Astrocyte (in vitro differentiated cells and primary cell): ENCODE results near the gene PTPRCAP. TPM values are rescaled to one million over a fixed set of nuclear protein-coding genes. Genes with fewer than 3 reads are reported as not detected.
"Not testable (repeated sequence)": the region's sequence is repeated elsewhere in the genome, so short reads cannot be mapped to it uniquely, and the experiment has no call there.

Experiments used
- DNase-seq: peaks from one replicate; pipeline ENCODE4 v3.0.0-alpha.2; 2010; ENCODE audit warnings: low read depth
- FAIRE-seq: peaks from 2 replicates; lab custom pipeline; 2011; peaks lifted over from hg19 to GRCh38; lab: Jason Lieb, UNC
- H2AFZ ChIP-seq: 2 replicates; pipeline ENCODE4 v1.6.0; 2012; ENCODE audit warnings: low read depth, low read length, inconsistent platforms
- H3K27ac ChIP-seq: 2 replicates; pipeline ENCODE4 v1.5.1; 2011; ENCODE audit warnings: low read depth, low read length, inconsistent platforms
- H3K27me3 ChIP-seq: 2 replicates; pipeline ENCODE4 v1.6.0; 2011; ENCODE audit warnings: low read length, inconsistent platforms; ENCODE audit not compliant: insufficient read depth
- H3K36me3 ChIP-seq: 2 replicates; pipeline ENCODE4 v1.5.1; 2011; ENCODE audit warnings: low read length, inconsistent platforms; ENCODE audit not compliant: insufficient read depth
- H3K4me1 ChIP-seq: 2 replicates; pipeline ENCODE4 v1.5.1; 2011; ENCODE audit warnings: low read length, inconsistent platforms; ENCODE audit not compliant: insufficient read depth
- H3K4me2 ChIP-seq: 2 replicates; pipeline ENCODE4 v1.6.0; 2012; ENCODE audit warnings: low read length, inconsistent platforms
- H3K4me3 ChIP-seq: 2 replicates; pipeline ENCODE4 v1.5.1; 2011; ENCODE audit warnings: low read depth, mild to moderate bottlenecking, low read length, inconsistent platforms; ENCODE audit not compliant: insufficient read depth
- H3K79me2 ChIP-seq: 2 replicates; pipeline ENCODE4 v1.6.0; 2012; ENCODE audit warnings: mild to moderate bottlenecking, low read length, inconsistent platforms; ENCODE audit not compliant: insufficient read depth
- H3K9ac ChIP-seq: 2 replicates; pipeline ENCODE4 v1.6.0; 2012; ENCODE audit warnings: mild to moderate bottlenecking, low read length, inconsistent platforms
- H3K9me3 ChIP-seq: 2 replicates; pipeline ENCODE4 v1.5.1; 2012; ENCODE audit warnings: low read depth, mild to moderate bottlenecking, low read length, inconsistent platforms; ENCODE audit not compliant: insufficient read depth
- H4K20me1 ChIP-seq: 2 replicates; pipeline ENCODE4 v1.6.0; 2012; ENCODE audit warnings: low read length, inconsistent platforms; ENCODE audit not compliant: insufficient read depth
- H3K27ac Mint-ChIP-seq: one replicate; pipeline ENCODE4 v1.8.0; 2021; ENCODE audit warnings: mild to moderate bottlenecking, mixed read lengths; ENCODE audit not compliant: unreplicated experiment
- H3K27me3 Mint-ChIP-seq: one replicate; pipeline ENCODE4 v1.8.0; 2021; ENCODE audit warnings: low read depth, mixed read lengths; ENCODE audit not compliant: unreplicated experiment
- H3K36me3 Mint-ChIP-seq: one replicate; pipeline ENCODE4 v1.8.0; 2021; ENCODE audit warnings: low read depth, mixed read lengths; ENCODE audit not compliant: unreplicated experiment
- H3K4me1 Mint-ChIP-seq: one replicate; pipeline ENCODE4 v1.8.0; 2021; ENCODE audit warnings: low read depth, mixed read lengths; ENCODE audit not compliant: unreplicated experiment
- H3K4me3 Mint-ChIP-seq: one replicate; pipeline ENCODE4 v1.8.0; 2021; ENCODE audit warnings: mild to moderate bottlenecking, moderate library complexity, mixed read lengths; ENCODE audit not compliant: unreplicated experiment
- H3K9me3 Mint-ChIP-seq: one replicate; pipeline ENCODE4 v1.8.0; 2021; ENCODE audit warnings: mild to moderate bottlenecking, mixed read lengths; ENCODE audit not compliant: unreplicated experiment
- EZH2 ChIP-seq: IDR thresholded peaks from 2 replicates; pipeline ENCODE4 v1.6.1; 2012; ENCODE audit warnings: mild to moderate bottlenecking, low read length, inconsistent platforms; ENCODE audit not compliant: insufficient read depth
- total RNA-seq: library from RNA; stranded (reverse); gene quantifications from 2 replicates; pipeline ENCODE4 v1.2.1, GENCODE V29; 2021
- TF ChIP-seq, protein P1 (sequence below): IDR thresholded peaks from 2 replicates; pipeline ENCODE4 v1.5.1; 2011; ENCODE audit warnings: low read depth, mild to moderate bottlenecking, inconsistent platforms, low read length, moderate library complexity; ENCODE audit not compliant: insufficient read depth

PTPRCAP gene
- total RNA-seq, 1 donor from 2014 or later: 1.7 TPM

DNA sequence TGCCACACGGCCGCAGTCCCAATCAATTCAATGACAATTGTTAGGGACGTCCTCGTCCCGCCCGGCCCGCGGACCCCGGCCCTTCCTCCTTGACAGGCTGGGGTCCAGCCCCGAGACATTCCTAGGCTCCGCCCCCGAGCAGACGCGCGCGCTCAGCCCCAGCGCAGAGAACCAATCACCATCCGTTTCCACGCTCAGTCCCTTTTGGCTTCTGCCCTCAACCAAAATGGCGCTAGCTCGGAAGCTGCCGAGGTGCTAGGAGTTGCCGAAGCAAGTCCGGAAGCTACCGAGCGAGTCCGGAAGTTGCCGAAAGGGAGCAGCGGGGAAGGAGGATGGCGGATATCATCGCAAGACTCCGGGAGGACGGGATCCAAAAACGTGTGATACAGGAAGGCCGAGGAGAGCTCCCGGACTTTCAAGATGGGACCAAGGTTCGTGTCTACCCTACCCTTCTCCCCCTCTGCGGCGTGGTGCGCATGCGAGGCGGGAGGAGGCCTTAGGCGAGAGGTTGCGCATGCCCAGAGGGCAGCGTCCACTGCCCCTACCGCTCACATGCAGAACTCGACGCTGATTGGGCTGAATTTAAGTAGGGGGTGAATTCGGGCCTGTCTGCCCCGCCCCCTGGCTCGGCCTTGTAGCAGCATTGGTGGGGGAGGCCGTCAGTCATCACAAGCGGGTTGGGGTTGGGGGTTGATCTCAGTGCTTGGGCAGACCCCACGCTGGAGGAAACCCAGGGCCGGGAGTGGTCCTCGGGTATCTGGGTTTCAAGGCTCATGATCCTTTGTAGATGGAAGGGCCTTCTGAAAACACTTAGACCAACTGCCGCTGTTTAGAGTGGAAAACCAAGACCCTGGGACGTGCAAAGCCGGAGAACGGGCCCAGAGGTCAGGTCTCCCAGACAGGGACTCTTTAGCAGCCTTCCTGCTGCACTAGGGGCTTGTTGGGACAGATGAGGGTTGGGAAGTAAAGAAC is 45.6 kb upstream of the PTPRCAP start, which contains the start of gene AIP:
Gene AIP, plus strand, starts transcription at position 200 of the 972 bp plus-strand sequence. Its CDS starts 133 bp downstream, at position 333.
- Histone ChIP-seq H3K79me2 (peaks cover 28% of the 10 kb centered on the region), H3K4me3 (peak within 1 kb of the TSS; percentile 76), H3K4me2 (peak within 1 kb of the TSS; percentile 86), H3K9ac (peak within 1 kb of the TSS; percentile 80), H3K36me3 (no peaks in the 10 kb centered on the region), H2AFZ (peak within 1 kb of the TSS; percentile 97), H3K27ac (peak within 1 kb of the TSS; percentile 71), H3K9me3 (no peaks in the 10 kb centered on the region), H3K4me1 (peaks cover 11% of the 10 kb centered on the region), H3K27me3 (no peaks in the 10 kb centered on the region), H4K20me1 (peaks cover 20% of the 10 kb centered on the region)
- Mint-ChIP-seq H3K36me3 (peaks cover 19% of the 10 kb centered on the region), H3K4me1 (peaks cover 4% of the 10 kb centered on the region), H3K27ac (peak within 1 kb of the TSS; percentile 99), H3K9me3 (peaks cover 2% of the 10 kb centered on the region), H3K4me3 (peak within 1 kb of the TSS; percentile 95), H3K27me3 (no peaks in the 10 kb centered on the region)
- TF ChIP-seq, protein P1, sequence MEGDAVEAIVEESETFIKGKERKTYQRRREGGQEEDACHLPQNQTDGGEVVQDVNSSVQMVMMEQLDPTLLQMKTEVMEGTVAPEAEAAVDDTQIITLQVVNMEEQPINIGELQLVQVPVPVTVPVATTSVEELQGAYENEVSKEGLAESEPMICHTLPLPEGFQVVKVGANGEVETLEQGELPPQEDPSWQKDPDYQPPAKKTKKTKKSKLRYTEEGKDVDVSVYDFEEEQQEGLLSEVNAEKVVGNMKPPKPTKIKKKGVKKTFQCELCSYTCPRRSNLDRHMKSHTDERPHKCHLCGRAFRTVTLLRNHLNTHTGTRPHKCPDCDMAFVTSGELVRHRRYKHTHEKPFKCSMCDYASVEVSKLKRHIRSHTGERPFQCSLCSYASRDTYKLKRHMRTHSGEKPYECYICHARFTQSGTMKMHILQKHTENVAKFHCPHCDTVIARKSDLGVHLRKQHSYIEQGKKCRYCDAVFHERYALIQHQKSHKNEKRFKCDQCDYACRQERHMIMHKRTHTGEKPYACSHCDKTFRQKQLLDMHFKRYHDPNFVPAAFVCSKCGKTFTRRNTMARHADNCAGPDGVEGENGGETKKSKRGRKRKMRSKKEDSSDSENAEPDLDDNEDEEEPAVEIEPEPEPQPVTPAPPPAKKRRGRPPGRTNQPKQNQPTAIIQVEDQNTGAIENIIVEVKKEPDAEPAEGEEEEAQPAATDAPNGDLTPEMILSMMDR: no peak
- no peak for TF ChIP-seq EZH2
- DNase-seq (peak; percentile 92), FAIRE-seq (peak; percentile 45)

DNA sequence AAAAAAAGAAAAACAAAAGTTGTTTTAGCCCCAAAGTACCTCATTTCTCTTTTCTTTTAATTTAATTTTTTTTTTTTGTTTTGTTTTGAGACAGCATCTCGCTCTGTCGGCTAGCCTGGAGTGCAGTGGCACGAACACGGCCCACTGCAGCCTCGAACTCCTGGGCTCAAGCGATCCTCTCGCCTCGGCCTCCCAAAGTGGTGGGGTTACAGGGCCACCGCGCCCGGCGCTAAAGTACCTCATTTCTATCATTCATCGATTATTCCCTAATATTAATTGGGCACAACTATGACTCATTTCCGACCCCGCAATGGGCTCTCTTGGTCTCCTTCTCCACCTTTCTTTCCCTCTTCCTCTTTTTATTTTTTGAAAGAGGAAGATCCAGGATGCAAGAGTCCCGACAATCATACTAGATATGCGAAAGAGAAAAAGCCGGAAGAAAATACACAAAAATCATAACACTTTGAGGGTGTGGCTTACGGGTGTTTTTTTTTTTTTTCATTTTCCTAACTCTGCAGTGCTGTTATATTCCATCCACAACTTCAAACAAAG is 44.9 kb upstream of the PTPRCAP start:
- peak overlapping the region; percentile 86 for H3K4me2 ChIP-seq
- Mint-ChIP-seq H3K4me1 (peaks cover 4% of the 10 kb centered on the region), H3K4me3 (peak overlapping the region; percentile 95), H3K27me3 (no peaks in the 10 kb centered on the region), H3K36me3 (peaks cover 13% of the 10 kb centered on the region), H3K27ac (peak overlapping the region; percentile 99), H3K9me3 (peaks cover 2% of the 10 kb centered on the region)
- no peaks in the 10 kb centered on the region for H3K27me3 ChIP-seq
- peak overlapping the region; percentile 76 for H3K4me3 ChIP-seq
- peaks cover 11% of the 10 kb centered on the region for H3K4me1 ChIP-seq
- DNase-seq (no peak), FAIRE-seq (no peak)
- H3K9me3 ChIP-seq: no peaks in the 10 kb centered on the region
- TF ChIP-seq EZH2: no peak
- TF ChIP-seq, protein P1: no peak
- peaks cover 28% of the 10 kb centered on the region for H3K79me2 ChIP-seq
- H3K9ac ChIP-seq: peak overlapping the region; percentile 80
- peaks cover 20% of the 10 kb centered on the region for H4K20me1 ChIP-seq
- H3K36me3 ChIP-seq: no peaks in the 10 kb centered on the region
- H2AFZ ChIP-seq: peak overlapping the region; percentile 97
- H3K27ac ChIP-seq: peak overlapping the region; percentile 71

DNA sequence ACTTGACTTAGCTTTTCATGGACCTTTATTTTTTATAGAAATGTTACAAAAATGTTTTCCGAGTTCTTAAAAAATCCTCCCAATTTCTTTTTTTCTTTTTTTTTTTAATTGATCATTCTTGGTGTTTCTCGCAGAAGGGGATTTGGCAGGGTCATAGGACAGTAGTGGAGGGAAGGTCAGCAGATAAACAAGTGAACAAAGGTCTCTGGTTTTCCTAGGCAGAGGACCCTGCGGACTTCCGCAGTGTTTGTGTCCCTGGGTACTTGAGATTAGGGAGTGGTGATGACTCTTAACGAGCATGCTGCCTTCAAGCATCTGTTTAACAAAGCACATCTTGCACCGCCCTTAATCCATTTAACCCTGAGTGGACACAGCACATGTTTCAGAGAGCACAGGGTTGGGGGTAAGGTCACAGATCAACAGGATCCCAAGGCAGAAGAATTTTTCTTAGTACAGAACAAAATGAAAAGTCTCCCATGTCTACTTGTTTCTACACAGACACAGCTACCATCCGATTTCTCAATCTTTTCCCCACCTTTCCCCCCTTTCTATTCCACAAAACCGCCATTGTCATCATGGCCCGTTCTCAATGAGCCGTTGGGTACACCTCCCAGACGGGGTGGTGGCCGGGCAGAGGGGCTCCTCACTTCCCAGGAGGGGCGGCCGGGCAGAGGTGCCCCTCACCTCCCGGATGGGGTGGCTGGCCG is 40.0 kb upstream of the PTPRCAP start:
- not testable (repeated sequence) for H2AFZ ChIP-seq, H3K9me3 ChIP-seq, H3K27me3 Mint-ChIP-seq, H3K27ac ChIP-seq, H3K4me2 ChIP-seq, H3K36me3 ChIP-seq, H3K4me1 Mint-ChIP-seq, H3K79me2 ChIP-seq, H4K20me1 ChIP-seq, H3K27ac Mint-ChIP-seq, H3K9ac ChIP-seq, H3K9me3 Mint-ChIP-seq, DNase-seq, H3K36me3 Mint-ChIP-seq, H3K4me3 ChIP-seq, H3K4me3 Mint-ChIP-seq, H3K4me1 ChIP-seq, FAIRE-seq, H3K27me3 ChIP-seq

DNA sequence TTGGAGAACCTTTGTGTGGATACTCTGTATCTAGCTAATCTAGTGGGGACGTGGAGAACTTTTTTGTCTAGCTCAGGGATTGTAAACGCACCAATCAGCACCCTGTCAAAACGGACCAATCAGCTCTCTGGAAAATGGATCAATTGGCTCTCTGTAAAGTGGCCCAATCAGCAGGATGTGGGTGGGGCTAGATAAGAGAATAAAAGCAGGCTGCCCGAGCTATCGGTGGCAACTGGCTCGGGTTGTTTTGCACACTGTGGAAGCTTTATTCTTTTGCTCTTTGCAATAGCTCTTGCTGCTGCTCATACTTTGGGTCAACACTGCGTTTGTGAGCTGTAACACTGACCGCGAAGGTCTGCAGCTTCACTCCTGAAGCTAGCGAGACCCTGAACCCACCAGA is 39.2 kb upstream of the PTPRCAP start:
- not testable (repeated sequence) for H3K27ac ChIP-seq, H3K27me3 ChIP-seq, H3K9ac ChIP-seq, H3K4me1 ChIP-seq, H3K9me3 Mint-ChIP-seq, H3K4me2 ChIP-seq, H3K9me3 ChIP-seq, H2AFZ ChIP-seq, H3K4me1 Mint-ChIP-seq, H3K27ac Mint-ChIP-seq, DNase-seq, H3K27me3 Mint-ChIP-seq, H3K4me3 ChIP-seq, H3K4me3 Mint-ChIP-seq, FAIRE-seq, H3K79me2 ChIP-seq, H4K20me1 ChIP-seq, H3K36me3 ChIP-seq, H3K36me3 Mint-ChIP-seq
